Osteocyte (in vitro differentiated cells): ENCODE data around the gene ZNF442. TPM values are rescaled to one million over a fixed set of nuclear protein-coding genes. Genes with fewer than 3 reads are reported as not detected.

ENCODE experiments used
- DNase-seq: peaks from one replicate; pipeline ENCODE4 v3.0.0; 2021; ENCODE audit warnings: mixed read lengths; ENCODE audit not compliant: unreplicated experiment; ENCODE audit errors: extremely low spot score
- H3K27ac Mint-ChIP-seq: one replicate; pipeline ENCODE4 v1.8.0; 2021; ENCODE audit warnings: mild to moderate bottlenecking, mixed read lengths; ENCODE audit not compliant: unreplicated experiment
- H3K27me3 Mint-ChIP-seq: one replicate; pipeline ENCODE4 v1.8.0; 2021; ENCODE audit warnings: mixed read lengths; ENCODE audit not compliant: unreplicated experiment
- H3K36me3 Mint-ChIP-seq: one replicate; pipeline ENCODE4 v1.8.0; 2021; ENCODE audit warnings: mixed read lengths; ENCODE audit not compliant: unreplicated experiment
- H3K4me1 Mint-ChIP-seq: one replicate; pipeline ENCODE4 v1.8.0; 2021; ENCODE audit warnings: mixed read lengths; ENCODE audit not compliant: unreplicated experiment
- H3K4me3 Mint-ChIP-seq: one replicate; pipeline ENCODE4 v1.8.0; 2021; ENCODE audit warnings: mild to moderate bottlenecking, moderate library complexity, mixed read lengths; ENCODE audit not compliant: unreplicated experiment
- H3K9me3 Mint-ChIP-seq: one replicate; pipeline ENCODE4 v1.8.0; 2021; ENCODE audit warnings: mixed read lengths; ENCODE audit not compliant: unreplicated experiment
- total RNA-seq: library from RNA; stranded (reverse); gene quantifications from 2 replicates; pipeline ENCODE4 v1.2.1, GENCODE V29; 2021
- TF ChIP-seq, protein P1 (sequence below): fragments of 200-600 bp; sonication (generic); IDR thresholded peaks from 2 replicates; pipeline ENCODE4 v1.5.0; 2021; ENCODE audit warnings: antibody characterized with exemption, mild to moderate bottlenecking, moderate library complexity

Gene ZNF442
- total RNA-seq, 1 donor from 2014 or later, result 2.3 TPM

- Mint-ChIP-seq H3K4me1 (peaks cover 18% of the 10 kb centered on the region), H3K36me3 (peaks cover 3% of the 10 kb centered on the region), H3K4me3 (peak within 1 kb of the TSS; percentile 96), H3K27me3 (no peaks in the 10 kb centered on the region), H3K9me3 (peaks cover 3% of the 10 kb centered on the region), H3K27ac (peak within 1 kb of the TSS; percentile 95)
- TF ChIP-seq, protein P1, sequence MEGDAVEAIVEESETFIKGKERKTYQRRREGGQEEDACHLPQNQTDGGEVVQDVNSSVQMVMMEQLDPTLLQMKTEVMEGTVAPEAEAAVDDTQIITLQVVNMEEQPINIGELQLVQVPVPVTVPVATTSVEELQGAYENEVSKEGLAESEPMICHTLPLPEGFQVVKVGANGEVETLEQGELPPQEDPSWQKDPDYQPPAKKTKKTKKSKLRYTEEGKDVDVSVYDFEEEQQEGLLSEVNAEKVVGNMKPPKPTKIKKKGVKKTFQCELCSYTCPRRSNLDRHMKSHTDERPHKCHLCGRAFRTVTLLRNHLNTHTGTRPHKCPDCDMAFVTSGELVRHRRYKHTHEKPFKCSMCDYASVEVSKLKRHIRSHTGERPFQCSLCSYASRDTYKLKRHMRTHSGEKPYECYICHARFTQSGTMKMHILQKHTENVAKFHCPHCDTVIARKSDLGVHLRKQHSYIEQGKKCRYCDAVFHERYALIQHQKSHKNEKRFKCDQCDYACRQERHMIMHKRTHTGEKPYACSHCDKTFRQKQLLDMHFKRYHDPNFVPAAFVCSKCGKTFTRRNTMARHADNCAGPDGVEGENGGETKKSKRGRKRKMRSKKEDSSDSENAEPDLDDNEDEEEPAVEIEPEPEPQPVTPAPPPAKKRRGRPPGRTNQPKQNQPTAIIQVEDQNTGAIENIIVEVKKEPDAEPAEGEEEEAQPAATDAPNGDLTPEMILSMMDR, result no peak
- peak; percentile 97 for DNase-seq
Observed at GRCh38 chr19:12333162-12334159, 32.0 kb downstream of the ZNF442 start, which contains the start of gene ZNF563. TSS of gene ZNF563 (minus strand) at chr19:12333633. CDS start at chr19:12333482, 151 bp downstream.

DNA sequence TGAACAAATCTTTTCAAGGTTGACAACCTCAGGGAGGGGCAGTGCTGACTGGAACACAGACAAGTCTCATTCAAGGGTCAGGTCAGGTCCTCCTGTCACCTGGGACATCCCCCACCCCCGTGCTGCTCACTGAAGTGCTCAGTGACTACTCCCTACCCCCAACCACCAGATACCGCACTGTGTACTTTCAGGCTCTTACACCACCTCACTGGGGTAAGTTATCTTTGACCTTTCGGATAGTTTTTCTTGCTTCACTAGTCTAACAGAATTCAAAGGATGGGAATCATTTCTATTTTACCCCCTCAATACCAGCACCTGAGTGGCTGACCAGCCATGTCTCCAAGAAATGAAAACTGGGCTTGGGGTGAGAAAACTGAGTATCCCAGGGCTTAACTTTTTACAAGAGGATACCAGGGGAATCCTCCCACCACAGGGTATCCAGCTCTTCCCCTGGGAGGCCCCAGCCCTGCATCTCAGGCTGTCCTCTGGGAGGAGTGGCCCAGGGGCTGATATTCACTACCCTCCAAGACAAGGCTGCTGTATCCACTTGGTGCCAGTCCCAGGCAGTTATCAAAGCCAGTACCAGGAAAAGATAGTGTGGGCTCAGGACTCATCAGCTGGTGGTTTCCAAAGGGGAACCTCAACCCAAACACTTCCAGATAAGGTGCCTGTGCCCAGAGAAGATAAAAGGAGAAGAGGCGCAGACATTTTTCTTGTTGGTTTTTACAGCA is 34.1 kb downstream of the ZNF442 start:
- H3K9me3 Mint-ChIP-seq, result peaks cover 14% of the 10 kb centered on the region
- no peaks in the 10 kb centered on the region for H3K27me3 Mint-ChIP-seq
- peaks cover 5% of the 10 kb centered on the region for H3K36me3 Mint-ChIP-seq
- H3K4me3 Mint-ChIP-seq, result no peak overlapping the region
- TF ChIP-seq, protein P1, result no peak
- peaks cover 18% of the 10 kb centered on the region for H3K4me1 Mint-ChIP-seq
- H3K27ac Mint-ChIP-seq, result no peak overlapping the region
- DNase-seq, result no peak

DNA sequence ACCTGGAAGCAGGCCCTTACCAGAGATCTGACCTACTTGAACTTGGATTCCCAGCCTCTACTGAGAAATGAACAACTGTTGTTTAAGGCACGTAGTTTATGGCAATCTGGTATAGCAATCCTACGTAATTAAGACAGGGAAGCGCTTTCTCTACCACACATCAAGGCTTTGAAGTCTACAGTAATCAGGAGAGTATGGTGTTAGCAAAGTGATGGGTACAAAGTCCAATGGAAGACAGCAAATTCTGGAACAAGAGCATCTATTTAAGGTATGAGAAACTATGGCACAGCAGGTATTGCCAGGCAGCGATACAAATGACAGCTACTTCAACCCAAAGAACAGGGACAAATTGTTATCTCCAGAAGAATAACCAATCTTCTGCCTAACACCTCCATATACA is 35.1 kb downstream of the ZNF442 start:
- H3K4me1 Mint-ChIP-seq, result peaks cover 18% of the 10 kb centered on the region
- DNase-seq, result no peak
- no peaks in the 10 kb centered on the region for H3K27me3 Mint-ChIP-seq
- H3K27ac Mint-ChIP-seq, result no peak overlapping the region
- H3K9me3 Mint-ChIP-seq, result peaks cover 21% of the 10 kb centered on the region
- H3K36me3 Mint-ChIP-seq, result peaks cover 8% of the 10 kb centered on the region
- TF ChIP-seq, protein P1, result no peak
- H3K4me3 Mint-ChIP-seq, result no peak overlapping the region

DNA sequence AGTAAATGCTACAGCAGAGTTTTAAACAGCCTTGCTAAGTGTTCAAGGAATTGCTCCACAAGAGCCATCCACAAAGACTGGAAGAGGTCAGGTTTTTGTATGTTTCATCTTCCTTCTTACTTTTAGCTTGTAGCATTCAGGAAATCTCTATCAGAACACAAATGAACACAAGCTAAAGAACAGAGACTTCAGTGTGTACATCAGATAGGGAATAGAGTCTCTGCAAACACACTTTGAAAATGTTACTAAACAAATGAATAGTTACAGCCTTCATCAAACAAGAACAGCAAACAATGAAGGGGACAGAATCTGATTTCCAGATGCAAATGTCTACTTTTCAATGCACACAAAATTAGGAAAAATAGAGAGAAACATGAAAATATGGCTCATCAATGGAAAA is 39.8 kb downstream of the ZNF442 start:
- Mint-ChIP-seq H3K9me3 (peaks cover 43% of the 10 kb centered on the region), H3K4me3 (no peak overlapping the region), H3K4me1 (no peaks in the 10 kb centered on the region), H3K36me3 (peaks cover 22% of the 10 kb centered on the region), H3K27me3 (no peaks in the 10 kb centered on the region), H3K27ac (no peak overlapping the region)
- TF ChIP-seq, protein P1, result no peak
- no peak for DNase-seq
